Type B pancreatic cell (in vitro differentiated cells): ENCODE measurements around the gene BICD1. TPM values are rescaled to one million over a fixed set of nuclear protein-coding genes. Genes with fewer than 3 reads are reported as not detected.
"Not testable (repeated sequence)": the region's sequence is repeated elsewhere in the genome, so short reads cannot be mapped to it uniquely, and the experiment has no call there.

Source experiments
- DNase-seq: peaks from one replicate; pipeline ENCODE4 v3.0.0; 2021; ENCODE audit warnings: mixed read lengths; ENCODE audit not compliant: unreplicated experiment; ENCODE audit errors: extremely low spot score
- H3K27ac Mint-ChIP-seq: 2 replicates; pipeline ENCODE4 v1.8.0; 2021; ENCODE audit warnings: mild to moderate bottlenecking, mixed read lengths
- H3K27me3 Mint-ChIP-seq: 2 replicates; pipeline ENCODE4 v1.8.0; 2021; ENCODE audit warnings: mixed read lengths
- H3K36me3 Mint-ChIP-seq: 2 replicates; pipeline ENCODE4 v1.8.0; 2021; ENCODE audit warnings: mixed read lengths
- H3K4me1 Mint-ChIP-seq: one replicate; pipeline ENCODE4 v1.8.0; 2021; ENCODE audit warnings: mixed read lengths; ENCODE audit not compliant: unreplicated experiment
- H3K4me3 Mint-ChIP-seq: 2 replicates; pipeline ENCODE4 v1.8.0; 2021; ENCODE audit warnings: mild to moderate bottlenecking, mixed read lengths
- H3K9me3 Mint-ChIP-seq: 2 replicates; pipeline ENCODE4 v1.8.0; 2021; ENCODE audit warnings: mixed read lengths
- CTCF ChIP-seq: fragments of 200-600 bp; sonication (generic); conservative IDR thresholded peaks from 2 replicates; pipeline ENCODE4 v1.5.0; 2021; ENCODE audit warnings: antibody characterized with exemption, mild to moderate bottlenecking
- total RNA-seq: library from RNA; stranded (reverse); gene quantifications from 2 replicates; pipeline ENCODE4 v1.2.1, GENCODE V29; 2021; ENCODE audit warnings: low replicate concordance

The BICD1 gene
- total RNA-seq, 1 donor from 2014 or later, result 37.7 TPM

GRCh38 chr12:32089156-32089555, 17.5 kb upstream of the BICD1 start:
- Mint-ChIP-seq H3K27me3 (peaks cover 24% of the 10 kb centered on the region), H3K36me3 (peaks cover 7% of the 10 kb centered on the region), H3K27ac (no peak overlapping the region), H3K9me3 (no peaks in the 10 kb centered on the region), H3K4me3 (no peak overlapping the region), H3K4me1 (peaks cover 3% of the 10 kb centered on the region)
- no peak for TF ChIP-seq CTCF
- DNase-seq, result no peak

- no peak for DNase-seq
- Mint-ChIP-seq H3K4me1 (peaks cover 3% of the 10 kb centered on the region), H3K9me3 (no peaks in the 10 kb centered on the region), H3K4me3 (no peak overlapping the region), H3K36me3 (peaks cover 7% of the 10 kb centered on the region), H3K27ac (no peak overlapping the region), H3K27me3 (peaks cover 21% of the 10 kb centered on the region)
- no peak for TF ChIP-seq CTCF
These were observed 17.1 kb upstream of the BICD1 start for GRCh38 chr12:32089586-32089985.

DNA sequence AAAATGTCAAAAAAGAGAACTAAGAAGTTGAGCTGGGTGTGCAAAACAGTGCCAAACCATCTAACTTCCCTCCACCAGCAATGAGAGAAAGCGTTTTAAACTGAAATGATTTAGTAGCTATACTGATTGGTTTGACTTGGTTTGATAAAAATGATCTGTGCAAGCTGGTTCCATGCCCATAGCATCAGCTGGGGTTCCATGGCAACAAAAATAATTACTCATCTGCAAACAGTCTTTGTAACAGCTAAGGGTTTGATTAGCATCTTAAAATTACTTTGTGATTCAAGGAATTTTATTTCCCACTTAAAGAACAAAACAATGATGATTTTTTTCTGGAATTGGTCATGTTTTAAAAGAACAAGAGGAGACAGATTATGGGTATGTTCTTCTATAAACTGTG, 15.0 kb upstream of the BICD1 start:
- DNase-seq, result no peak
- Mint-ChIP-seq H3K4me1 (peaks cover 3% of the 10 kb centered on the region), H3K27me3 (peaks cover 25% of the 10 kb centered on the region), H3K9me3 (no peaks in the 10 kb centered on the region), H3K27ac (no peak overlapping the region), H3K36me3 (peaks cover 7% of the 10 kb centered on the region), H3K4me3 (no peak overlapping the region)
- no peak for TF ChIP-seq CTCF

DNA sequence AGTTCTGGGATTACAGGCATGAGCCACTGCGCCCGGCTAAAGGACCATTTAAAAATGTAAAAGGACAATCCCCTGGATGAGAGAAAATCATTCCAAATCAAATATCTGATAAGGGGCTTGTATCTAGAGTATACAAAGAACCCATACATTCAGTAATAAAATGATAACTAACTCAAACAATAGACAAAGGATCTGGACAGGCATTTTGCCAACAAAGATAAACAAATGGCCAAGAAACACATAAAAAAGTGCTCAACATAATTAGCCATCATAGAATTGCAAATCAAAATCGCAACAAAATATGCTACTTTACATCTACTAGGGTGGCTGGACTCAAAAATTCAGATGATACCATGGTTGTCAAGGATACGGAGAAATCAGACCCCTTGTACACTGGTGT, 8.5 kb upstream of the BICD1 start:
- Mint-ChIP-seq H3K27ac (no peak overlapping the region), H3K4me3 (no peak overlapping the region), H3K9me3 (no peaks in the 10 kb centered on the region), H3K36me3 (peaks cover 8% of the 10 kb centered on the region), H3K4me1 (no peaks in the 10 kb centered on the region), H3K27me3 (peaks cover 24% of the 10 kb centered on the region)
- no peak for DNase-seq
- TF ChIP-seq CTCF, result no peak

DNA sequence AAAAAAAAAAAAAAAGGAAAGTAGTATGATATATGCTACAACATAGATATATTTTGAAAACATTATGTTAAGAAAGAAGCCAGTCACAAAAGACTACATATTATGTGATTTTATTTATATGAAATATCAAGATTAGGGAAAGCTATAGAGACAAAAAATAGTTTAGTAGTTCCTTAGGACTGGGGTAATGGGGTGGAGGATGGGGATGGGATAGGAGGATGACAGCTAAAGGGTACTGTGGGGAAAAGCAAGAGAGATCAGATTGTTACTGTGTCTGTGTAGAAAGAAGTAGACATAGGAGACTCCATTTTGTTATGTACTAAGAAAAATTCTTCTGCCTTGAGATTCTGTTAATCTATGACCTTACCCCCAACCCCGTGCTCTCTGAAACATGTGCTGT, 7.4 kb upstream of the BICD1 start:
- not testable (repeated sequence) for DNase-seq, H3K4me1 Mint-ChIP-seq, H3K36me3 Mint-ChIP-seq, H3K4me3 Mint-ChIP-seq, H3K9me3 Mint-ChIP-seq
- H3K27ac Mint-ChIP-seq, result peak overlapping the region; percentile 61
- peaks cover 19% of the 10 kb centered on the region for H3K27me3 Mint-ChIP-seq

DNA sequence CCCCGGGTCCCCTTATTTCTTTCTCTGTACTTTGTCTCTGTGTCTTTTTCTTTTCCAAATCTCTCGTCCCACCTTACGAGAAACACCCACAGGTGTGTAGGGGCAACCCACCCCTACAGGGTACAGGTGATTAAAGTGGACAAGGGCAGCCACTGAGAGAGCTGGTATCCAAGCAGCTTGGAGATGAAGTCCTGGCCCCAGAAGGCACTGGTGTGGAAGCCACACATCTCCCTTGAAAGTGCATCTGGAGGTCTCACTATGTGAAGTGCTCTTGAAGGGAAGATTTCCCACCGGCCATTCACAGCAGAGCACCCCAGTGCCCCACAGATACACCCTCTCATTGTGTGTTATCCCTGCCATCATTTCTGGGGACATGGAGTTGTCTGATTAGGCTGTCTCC, 6.3 kb upstream of the BICD1 start:
- Mint-ChIP-seq H3K9me3 (no peaks in the 10 kb centered on the region), H3K4me1 (no peaks in the 10 kb centered on the region), H3K4me3 (no peak overlapping the region), H3K27ac (no peak overlapping the region), H3K27me3 (peaks cover 22% of the 10 kb centered on the region), H3K36me3 (peaks cover 4% of the 10 kb centered on the region)
- no peak for TF ChIP-seq CTCF
- no peak for DNase-seq
